Stimulated activated CD8-positive, alpha-beta memory T cell treated with anti-CD3 and anti-CD28 coated beads, Interleukin-2, amount 100 ng/mL, for 48 hours (primary cell): ENCODE data around the gene SFTPD.
"Not testable (repeated sequence)": the region's sequence is repeated elsewhere in the genome, so short reads cannot be mapped to it uniquely, and the experiment has no call there.

Experiments used
- DNase-seq, 2 donors: peaks; one replicate each; pipeline ENCODE4 v3.0.0-alpha.2; 2020; ENCODE audit warnings: low read depth in 2 of 2

Gene SFTPD

GRCh38 chr10:79948976-79949722 is at the start of gene SFTPD:
TSS of gene SFTPD (minus strand) at chr10:79949105. CDS start at chr10:79946659, 2,446 bp downstream.
- no peak for DNase-seq

- DNase-seq, result no peak
Observed at GRCh38 chr10:79995979-79996634, 47.2 kb upstream of the SFTPD start.

- DNase-seq, result no peak
Observed at GRCh38 chr10:79994556-79994955, 45.7 kb upstream of the SFTPD start.

GRCh38 chr10:79988199-79988598 is 39.3 kb upstream of the SFTPD start:
- DNase-seq, result not testable (repeated sequence)

GRCh38 chr10:79986661-79987060 is 37.8 kb upstream of the SFTPD start:
- not testable (repeated sequence) for DNase-seq

- no peak for DNase-seq
Observed at GRCh38 chr10:79985481-79986072, 36.7 kb upstream of the SFTPD start.

GRCh38 chr10:79984851-79985250 is 35.9 kb upstream of the SFTPD start:
- DNase-seq, result peak in 1 of 2 donors; percentile 52

- no peak for DNase-seq
Observed at GRCh38 chr10:79983286-79983909, 34.5 kb upstream of the SFTPD start.

GRCh38 chr10:79982861-79983260 is 34.0 kb upstream of the SFTPD start:
- no peak for DNase-seq

GRCh38 chr10:79982362-79982800 is 33.5 kb upstream of the SFTPD start:
- no peak for DNase-seq

GRCh38 chr10:79981450-79982361 is 32.8 kb upstream of the SFTPD start:
- DNase-seq, result no peak

- no peak for DNase-seq
Observed at GRCh38 chr10:79980711-79981110, 31.8 kb upstream of the SFTPD start.

- no peak for DNase-seq
Observed at GRCh38 chr10:79979976-79980687, 31.2 kb upstream of the SFTPD start.

GRCh38 chr10:79979310-79979975 is 30.5 kb upstream of the SFTPD start:
- DNase-seq, result no peak

- DNase-seq, result no peak
Observed at GRCh38 chr10:79976999-79977398, 28.1 kb upstream of the SFTPD start.

- no peak for DNase-seq
Observed at GRCh38 chr10:79970062-79970461, 21.2 kb upstream of the SFTPD start.

GRCh38 chr10:79947787-79948424 is 999 bp downstream of the SFTPD start:
- no peak for DNase-seq

- no peak for DNase-seq
Observed at GRCh38 chr10:79947083-79947415, 1.9 kb downstream of the SFTPD start.

GRCh38 chr10:79946271-79947082 is 2.4 kb downstream of the SFTPD start:
- no peak for DNase-seq
